HepG2 (cell line): ENCODE results near the gene PRM3. TPM values are rescaled to one million over a fixed set of nuclear protein-coding genes. Genes with fewer than 3 reads are reported as not detected.
A peak's percentile ranks its signal among the peaks of the same experiment; 100 is the strongest.

ENCODE experiments used
- ASH2L ChIP-seq: fragments of 300-600, 200-600 bp; sonication (generic); IDR thresholded peaks from 2 replicates; pipeline ENCODE4 v1.7.0; 2017; ENCODE audit warnings: low read depth, mild to moderate bottlenecking, moderate library complexity, mixed read lengths, low read length; ENCODE audit not compliant: insufficient read length
- BATF2 ChIP-seq: sonication (generic); formaldehyde crosslinking; IDR thresholded peaks from 2 replicates; pipeline ENCODE4 v1.8.0; 2022; ENCODE audit warnings: mild to moderate bottlenecking, missing genetic modification reagents, moderate library complexity
- CHCHD3 ChIP-seq: sonication (generic); formaldehyde crosslinking; IDR thresholded peaks from 2 replicates; pipeline ENCODE4 v1.8.0; 2022; ENCODE audit warnings: mild to moderate bottlenecking, missing genetic modification reagents, moderate library complexity
- ELF1 ChIP-seq: sonication (generic); formaldehyde crosslinking; IDR thresholded peaks from 2 replicates; pipeline ENCODE4 v1.4.0; 2020; ENCODE audit warnings: missing genetic modification reagents
- GABPB1 ChIP-seq: IDR thresholded peaks from 2 replicates; pipeline ENCODE4 v1.6.1; 2016; ENCODE audit warnings: mild to moderate bottlenecking, missing genetic modification reagents, moderate library complexity, missing compliant biosample characterization
- HDAC1 ChIP-seq: sonication (generic); formaldehyde crosslinking; IDR thresholded peaks from 2 replicates; pipeline ENCODE4 v1.5.1; 2020; ENCODE audit warnings: mild to moderate bottlenecking, missing genetic modification reagents
- HMGA1 ChIP-seq: sonication (generic); formaldehyde crosslinking; conservative IDR thresholded peaks from 2 replicates; pipeline ENCODE4 v1.4.0; 2020; ENCODE audit warnings: missing genetic modification reagents
- HOXD1 ChIP-seq: sonication (generic); formaldehyde crosslinking; IDR thresholded peaks from 2 replicates; pipeline ENCODE4 v1.5.0; 2020; ENCODE audit warnings: missing genetic modification reagents
- KDM4B ChIP-seq: sonication (generic); formaldehyde crosslinking; IDR thresholded peaks from 2 replicates; pipeline ENCODE4 v1.4.0; 2020; ENCODE audit warnings: missing genetic modification reagents
- MEIS1 ChIP-seq: sonication (generic); formaldehyde crosslinking; IDR thresholded peaks from 2 replicates; pipeline ENCODE4 v1.9.0; 2021; ENCODE audit warnings: mild to moderate bottlenecking, missing genetic modification reagents, moderate library complexity, borderline replicate concordance
- MZF1 ChIP-seq: sonication (generic); formaldehyde crosslinking; IDR thresholded peaks from 2 replicates; pipeline ENCODE4 v1.8.1; 2023; ENCODE audit warnings: mild to moderate bottlenecking, missing genetic modification reagents, borderline replicate concordance
- RBAK ChIP-seq: sonication (generic); formaldehyde crosslinking; IDR thresholded peaks from 2 replicates; pipeline ENCODE4 v1.5.1; 2020; ENCODE audit warnings: mild to moderate bottlenecking, missing genetic modification reagents
- RXRA ChIP-seq: sonication (generic); formaldehyde crosslinking; IDR thresholded peaks from 2 replicates; pipeline ENCODE4 v1.5.1; 2020; ENCODE audit warnings: missing genetic modification reagents
- SAP130 ChIP-seq: IDR thresholded peaks from 2 replicates; pipeline ENCODE4 v1.6.1; 2016; ENCODE audit warnings: low read depth
- SIX1 ChIP-seq: sonication (generic); formaldehyde crosslinking; IDR thresholded peaks from 2 replicates; pipeline ENCODE4 v1.4.0; 2020; ENCODE audit warnings: missing genetic modification reagents, borderline replicate concordance
- SOX6 ChIP-seq, 2 experiments: fragments of 450-650 bp in 1 of 2; sonication (generic) in 1 of 2; formaldehyde crosslinking in 1 of 2; IDR thresholded peaks; 2 replicates each; pipeline versions ENCODE4 v1.4.0 to v1.6.1; 2017 to 2020; ENCODE audit warnings: antibody characterized with exemption in 1 of 2, mild to moderate bottlenecking in 1 of 2, missing genetic modification reagents in 1 of 2
- TFAP4 ChIP-seq: sonication (generic); IDR thresholded peaks from 2 replicates; pipeline ENCODE4 v1.6.1; 2016; ENCODE audit warnings: low read depth, borderline replicate concordance
- ZBTB26 ChIP-seq: IDR thresholded peaks from 2 replicates; pipeline ENCODE4 v1.6.1; 2016; ENCODE audit warnings: missing compliant biosample characterization, missing genetic modification reagents, borderline replicate concordance
- ZFP36L2 ChIP-seq: sonication (generic); formaldehyde crosslinking; IDR thresholded peaks from 2 replicates; pipeline ENCODE4 v1.4.0; 2020; ENCODE audit warnings: missing genetic modification reagents
- ZNF207 ChIP-seq: fragments of 450-650 bp; IDR thresholded peaks from 2 replicates; pipeline ENCODE4 v1.6.1; 2016; ENCODE audit warnings: antibody characterized with exemption, borderline replicate concordance
- ZNF256 ChIP-seq: sonication (generic); formaldehyde crosslinking; conservative IDR thresholded peaks from 2 replicates; pipeline ENCODE4 v1.4.0; 2020; ENCODE audit warnings: missing genetic modification reagents
- ZNF280B ChIP-seq: sonication (generic); formaldehyde crosslinking; IDR thresholded peaks from 2 replicates; pipeline ENCODE4 v1.5.0; 2020; ENCODE audit warnings: missing genetic modification reagents, mild to moderate bottlenecking, borderline replicate concordance
- ZNF441 ChIP-seq: sonication (generic); formaldehyde crosslinking; IDR thresholded peaks from 2 replicates; pipeline ENCODE4 v1.7.0; 2021; ENCODE audit warnings: missing genetic modification reagents, borderline replicate concordance
- ZNF703 ChIP-seq: sonication (generic); formaldehyde crosslinking; IDR thresholded peaks from 2 replicates; pipeline ENCODE4 v1.5.1; 2020; ENCODE audit warnings: missing genetic modification reagents, mild to moderate bottlenecking, moderate library complexity, borderline replicate concordance
- polyA plus RNA-seq, 8 experiments: library from polyadenylated mRNA; depleted of rRNA in 3 of 8; stranded (reverse) in 7 of 8; unstranded in 1 of 8; fragments of >200 nt; fragmentation: Illumina TruSeq in 4 of 8; extraction: Trizol in 4 of 8; gene quantifications; 2 replicates each; pipeline versions ENCODE4 v1.2.1 to v1.2.3, GENCODE V29; 2011 to 2016; ENCODE audit warnings: low read depth in 4 of 8, missing spikeins in 1 of 8, mixed read lengths in 1 of 8; ENCODE audit not compliant: insufficient read depth in 1 of 8
- total RNA-seq, 5 experiments: library from RNA; depleted of rRNA; stranded (reverse); fragments of >200 nt; fragmentation: Illumina TruSeq; extraction: Trizol; gene quantifications; 2 replicates each; pipeline ENCODE4 v1.2.3, GENCODE V29; 2016; ENCODE audit warnings: low read depth in 1 of 5

The PRM3 gene
- total and polyA plus RNA-seq, 2 of the 13 experiments (the other 11 are each of a cell fraction or from before 2014, with no cell fraction given): not detected

- TF ChIP-seq ZNF280B (CRISPR knock-in tag): peak; percentile 55; the same call in 1 of the 2 replicates
- no peak for TF ChIP-seq HMGA1
- no peak for TF ChIP-seq ZNF207
- no peak for TF ChIP-seq ZNF441 (CRISPR knock-in tag)
- TF ChIP-seq ZBTB26 (CRISPR knock-in tag): 0 out of 2 replicates have a peak, but pooled peaks have one; percentile 13
- TF ChIP-seq KDM4B (CRISPR knock-in tag): 0 out of 2 replicates have a peak, but pooled peaks have one; percentile 58
- peak; percentile 53; the same call in 1 of the 2 replicates for TF ChIP-seq CHCHD3
- TF ChIP-seq RXRA (CRISPR knock-in tag): peak; percentile 29; the same call in 1 of the 2 replicates
- TF ChIP-seq SOX6 (IDR thresholded peaks at IDR 0.05): no peak
- TF ChIP-seq SOX6 (CRISPR knock-in tag; IDR thresholded peaks at IDR 0.05): no peak
- no peak for TF ChIP-seq HOXD1 (CRISPR knock-in tag)
- TF ChIP-seq ZNF256 (CRISPR knock-in tag): no peak
- no peak; the same call in 1 of the 2 replicates for TF ChIP-seq SAP130 (CRISPR knock-in tag)
- no peak for TF ChIP-seq ASH2L
- TF ChIP-seq RBAK (CRISPR knock-in tag): no peak
- TF ChIP-seq MEIS1 (CRISPR knock-in tag): no peak
- 0 out of 2 replicates have a peak, but pooled peaks have one; percentile 10 for TF ChIP-seq GABPB1 (CRISPR knock-in tag)
- no peak for TF ChIP-seq TFAP4
- 0 out of 2 replicates have a peak, but pooled peaks have one; percentile 18 for TF ChIP-seq SIX1 (CRISPR knock-in tag)
- TF ChIP-seq MZF1 (CRISPR knock-in tag): no peak
- TF ChIP-seq ZNF703 (CRISPR knock-in tag): 0 out of 2 replicates have a peak, but pooled peaks have one; percentile 2
- no peak for TF ChIP-seq BATF2 (CRISPR knock-in tag)
- TF ChIP-seq ELF1: no peak
- no peak for TF ChIP-seq ZFP36L2
- TF ChIP-seq HDAC1 (CRISPR knock-in tag): peak; percentile 85
Measured at GRCh38 chr16:11254913-11255736, 18.3 kb downstream of the PRM3 start (continued).
